Activated B cell treated with CpG ODN at 0.5 μM for 24 hours (primary cell): ENCODE measurements around the gene TRPC4. TPM values are rescaled to one million over a fixed set of nuclear protein-coding genes. Genes with fewer than 3 reads are reported as not detected.
"Not testable (repeated sequence)": the region's sequence is repeated elsewhere in the genome, so short reads cannot be mapped to it uniquely, and the experiment has no call there.

Experiments
- ATAC-seq: fragments of 200-7000 bp; cut with Tn5 transposase; one replicate; pipeline ENCODE4 v1.10.0; 2021; ENCODE audit warnings: low read depth, mild to moderate bottlenecking, moderate library complexity
- CTCF ChIA-PET: fragments of 350-600 bp; sonication (Branson Sonifier 250); formaldehyde crosslinking; loops from one replicate; lab custom pipeline; 2021; ENCODE audit warnings: antibody characterized with exemption; lab: Charles Lee
- POLR2A ChIA-PET: fragments of 350-600 bp; sonication (Branson Sonifier 250); formaldehyde crosslinking; loops from one replicate; lab custom pipeline; 2021; ENCODE audit warnings: antibody characterized with exemption; lab: Charles Lee
- DNase-seq: peaks from one replicate; pipeline ENCODE4 v3.0.0; 2022
- H3K27ac Mint-ChIP-seq: one replicate; pipeline ENCODE4 v1.8.0; 2020; ENCODE audit warnings: mixed read lengths
- H3K27me3 Mint-ChIP-seq: one replicate; pipeline ENCODE4 v1.8.0; 2021; ENCODE audit warnings: mixed read lengths
- H3K36me3 Mint-ChIP-seq: one replicate; pipeline ENCODE4 v1.8.0; 2021; ENCODE audit warnings: low read depth, mixed read lengths
- H3K4me1 Mint-ChIP-seq: one replicate; pipeline ENCODE4 v1.8.0; 2021; ENCODE audit warnings: mixed read lengths
- H3K4me3 Mint-ChIP-seq: one replicate; pipeline ENCODE4 v1.8.0; 2020; ENCODE audit warnings: mild to moderate bottlenecking, mixed read lengths
- H3K9me3 Mint-ChIP-seq: one replicate; pipeline ENCODE4 v1.8.0; 2020; ENCODE audit warnings: mixed read lengths
- CTCF ChIP-seq: fragments of 200-600 bp; IDR thresholded peaks from one replicate; pipeline ENCODE4 v1.8.0; 2022; ENCODE audit warnings: antibody characterized with exemption, mild to moderate bottlenecking
- intact Hi-C: fragments of 100-400 bp; cut with micrococcal nuclease; formaldehyde crosslinking; loops from one replicate; pipeline ENCODE4 v1.15.1; 2024
- total RNA-seq: library from RNA; stranded (reverse); gene quantifications from 2 replicates; pipeline ENCODE4 v1.2.3, GENCODE V29; 2022

The TRPC4 gene
- total RNA-seq, 1 donor from 2014 or later: not detected

DNA sequence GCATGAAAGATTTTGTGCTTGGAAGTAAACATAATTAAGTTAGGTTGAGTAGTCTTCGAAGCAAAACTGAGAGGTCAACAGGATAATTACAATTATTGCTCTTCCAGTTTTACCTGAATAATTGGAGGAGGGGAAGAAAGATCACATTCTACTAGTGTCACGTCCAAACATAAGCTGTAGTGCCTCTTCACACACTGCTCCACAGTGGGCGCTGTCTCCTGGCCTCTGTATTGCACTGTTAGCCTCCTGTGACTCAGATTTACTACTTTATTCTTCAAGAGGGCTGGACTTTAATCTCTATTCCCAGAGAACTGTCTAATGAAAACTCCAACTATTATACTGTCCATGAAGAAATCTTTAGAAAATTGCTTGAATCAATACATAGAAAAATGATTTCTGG, 62.9 kb downstream of the TRPC4 start:
- no peak for ATAC-seq
- no peak overlapping the region for H3K27ac Mint-ChIP-seq
- ChIA-PET POLR2A (no interaction called here), CTCF (no interaction called here)
- no peaks in the 10 kb centered on the region for H3K9me3 Mint-ChIP-seq
- TF ChIP-seq CTCF: no peak
- H3K4me3 Mint-ChIP-seq: no peak overlapping the region
- no peaks in the 10 kb centered on the region for H3K27me3 Mint-ChIP-seq
- intact Hi-C loops: no loop called here
- DNase-seq: no peak
- no peaks in the 10 kb centered on the region for H3K4me1 Mint-ChIP-seq
- no peaks in the 10 kb centered on the region for H3K36me3 Mint-ChIP-seq

DNA sequence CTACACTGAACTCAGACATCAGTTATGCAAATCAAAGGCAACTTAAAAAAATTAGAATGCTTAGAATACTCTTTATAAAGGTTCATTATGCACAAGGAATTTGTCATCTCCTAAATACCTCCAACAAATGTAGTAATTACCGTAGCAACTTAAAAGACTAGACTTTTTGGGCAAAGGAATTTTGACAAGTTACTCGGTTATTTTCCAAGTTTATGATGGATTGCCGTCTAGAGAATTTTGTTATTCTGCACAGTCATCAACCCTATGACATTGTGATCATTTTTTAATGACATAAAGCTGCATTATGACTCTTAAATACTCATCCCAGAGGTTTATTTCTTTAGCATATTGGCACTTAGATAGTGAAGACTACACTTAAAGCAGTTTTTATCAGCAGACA, 71.9 kb downstream of the TRPC4 start:
- Mint-ChIP-seq H3K27me3 (no peaks in the 10 kb centered on the region), H3K4me1 (no peaks in the 10 kb centered on the region), H3K4me3 (no peak overlapping the region), H3K27ac (no peak overlapping the region), H3K36me3 (no peaks in the 10 kb centered on the region), H3K9me3 (peaks cover 2% of the 10 kb centered on the region)
- ATAC-seq: no peak
- intact Hi-C loops: no loop called here
- CTCF ChIA-PET: no interaction called here
- no peak for DNase-seq
- no peak for TF ChIP-seq CTCF
- POLR2A ChIA-PET: no interaction called here

- CTCF ChIA-PET, H3K36me3 Mint-ChIP-seq, H3K9me3 Mint-ChIP-seq, H3K4me1 Mint-ChIP-seq, ATAC-seq, intact Hi-C loops, H3K27me3 Mint-ChIP-seq, POLR2A ChIA-PET, DNase-seq, H3K27ac Mint-ChIP-seq, H3K4me3 Mint-ChIP-seq: not testable (repeated sequence)
Observed at GRCh38 chr13:37796795-37797194, 72.8 kb downstream of the TRPC4 start.

GRCh38 chr13:37795326-37795725, 74.2 kb downstream of the TRPC4 start:
- Mint-ChIP-seq H3K4me1 (no peaks in the 10 kb centered on the region), H3K4me3 (no peak overlapping the region), H3K27ac (no peak overlapping the region), H3K9me3 (peaks cover 2% of the 10 kb centered on the region), H3K27me3 (no peaks in the 10 kb centered on the region), H3K36me3 (no peaks in the 10 kb centered on the region)
- DNase-seq (no peak), ATAC-seq (no peak)
- intact Hi-C loops: no loop called here
- ChIA-PET CTCF (no interaction called here), POLR2A (no interaction called here)
- no peak for TF ChIP-seq CTCF

GRCh38 chr13:37791699-37792098, 77.9 kb downstream of the TRPC4 start:
- Mint-ChIP-seq H3K27ac (no peak overlapping the region), H3K4me1 (no peaks in the 10 kb centered on the region), H3K9me3 (peaks cover 2% of the 10 kb centered on the region), H3K36me3 (no peaks in the 10 kb centered on the region), H3K27me3 (no peaks in the 10 kb centered on the region), H3K4me3 (no peak overlapping the region)
- DNase-seq (no peak), ATAC-seq (no peak)
- ChIA-PET POLR2A (no interaction called here), CTCF (no interaction called here)
- TF ChIP-seq CTCF: no peak
- intact Hi-C loops: no loop called here

DNA sequence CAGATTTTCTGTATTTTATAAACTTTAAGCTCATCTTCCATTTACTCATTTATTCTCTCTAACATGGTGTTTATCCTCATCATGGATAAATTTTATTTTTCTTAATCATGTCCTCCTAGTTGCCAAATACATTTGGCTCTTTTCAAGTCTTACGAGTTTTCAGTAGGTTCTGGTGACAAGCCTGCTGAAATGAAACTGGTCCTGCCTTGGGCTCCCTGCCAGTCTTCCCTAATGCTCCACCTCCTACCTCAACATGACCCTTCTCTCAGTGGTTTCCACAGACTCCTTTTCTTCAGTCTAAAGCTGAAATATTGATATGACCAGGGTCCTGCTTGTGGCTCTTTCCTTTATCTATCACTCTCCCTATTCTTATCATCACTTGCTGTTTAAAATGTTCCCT, 81.2 kb downstream of the TRPC4 start:
- no peaks in the 10 kb centered on the region for H3K4me1 Mint-ChIP-seq
- no peak for ATAC-seq
- no peak for DNase-seq
- ChIA-PET POLR2A (no interaction called here), CTCF (no interaction called here)
- intact Hi-C loops: no loop called here
- H3K9me3 Mint-ChIP-seq: no peaks in the 10 kb centered on the region
- no peak overlapping the region for H3K4me3 Mint-ChIP-seq
- no peaks in the 10 kb centered on the region for H3K36me3 Mint-ChIP-seq
- no peak for TF ChIP-seq CTCF
- no peaks in the 10 kb centered on the region for H3K27me3 Mint-ChIP-seq
- no peak overlapping the region for H3K27ac Mint-ChIP-seq
